Astrocyte of the hippocampus (primary cell): Measurements from ENCODE around the gene CYSLTR2.
"Not testable (repeated sequence)": the region's sequence is repeated elsewhere in the genome, so short reads cannot be mapped to it uniquely, and the experiment has no call there.

ENCODE experiments used
- DNase-seq: peaks from one replicate; pipeline ENCODE4 v3.0.0; 2011; ENCODE audit warnings: low read depth, low spot score

Gene CYSLTR2

DNA sequence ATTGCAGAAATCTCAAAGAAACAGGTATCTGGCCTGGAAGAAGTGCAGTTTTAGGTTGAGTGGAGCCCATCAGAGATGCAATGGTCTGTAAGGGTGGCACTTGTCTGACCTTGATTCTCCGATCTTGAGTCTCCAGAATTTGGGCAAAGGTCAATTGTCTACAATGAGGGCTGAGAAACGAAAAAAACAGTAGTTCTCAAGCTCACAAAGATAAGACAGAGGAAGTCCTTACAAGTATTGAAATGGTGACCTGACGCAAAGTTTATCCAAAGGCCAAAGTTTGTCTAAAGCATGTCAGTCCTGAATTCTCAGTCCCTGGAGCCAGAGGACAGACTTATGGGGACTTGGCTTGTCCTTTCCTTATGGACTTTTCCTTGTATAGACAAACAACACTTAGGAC is 40.3 kb downstream of the CYSLTR2 start:
- no peak for DNase-seq

DNA sequence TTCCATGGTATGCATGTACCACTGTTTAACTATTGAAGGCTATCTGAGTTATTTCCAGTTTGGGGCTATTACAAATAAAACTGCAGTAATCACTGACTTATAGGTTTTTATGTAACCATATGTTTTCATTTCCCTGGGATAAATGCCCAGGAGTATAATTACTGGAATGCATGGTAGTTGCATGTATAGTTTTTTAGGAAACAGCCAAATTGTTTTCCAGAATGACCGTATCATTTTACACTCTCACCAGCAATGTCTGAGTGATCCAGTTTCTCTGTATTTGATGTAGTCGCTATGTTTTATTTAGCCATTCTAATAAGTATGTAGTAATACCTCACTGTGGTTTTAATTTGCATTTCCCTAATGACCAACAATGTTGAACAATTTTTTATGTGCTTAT is 42.0 kb downstream of the CYSLTR2 start:
- DNase-seq, result no peak

DNA sequence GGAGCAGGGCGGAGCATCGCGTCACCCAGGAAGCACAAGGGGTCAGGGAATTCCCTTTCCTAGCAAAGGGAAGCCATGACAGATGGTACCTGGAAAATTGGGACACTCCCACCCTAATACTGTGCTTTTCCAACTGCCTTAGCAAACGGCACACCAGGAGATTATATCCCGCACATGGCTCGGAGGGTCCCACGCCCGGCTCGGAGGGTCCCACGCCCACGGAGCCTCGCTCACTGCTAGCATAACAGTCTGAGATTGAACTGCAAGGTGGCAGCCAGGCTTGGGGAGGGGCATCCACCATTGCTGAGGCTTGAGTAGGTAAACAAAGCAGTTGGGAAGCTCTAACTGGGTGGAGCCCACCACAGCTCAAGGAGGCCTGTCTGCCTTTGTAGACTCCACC is 42.9 kb downstream of the CYSLTR2 start:
- not testable (repeated sequence) for DNase-seq

DNA sequence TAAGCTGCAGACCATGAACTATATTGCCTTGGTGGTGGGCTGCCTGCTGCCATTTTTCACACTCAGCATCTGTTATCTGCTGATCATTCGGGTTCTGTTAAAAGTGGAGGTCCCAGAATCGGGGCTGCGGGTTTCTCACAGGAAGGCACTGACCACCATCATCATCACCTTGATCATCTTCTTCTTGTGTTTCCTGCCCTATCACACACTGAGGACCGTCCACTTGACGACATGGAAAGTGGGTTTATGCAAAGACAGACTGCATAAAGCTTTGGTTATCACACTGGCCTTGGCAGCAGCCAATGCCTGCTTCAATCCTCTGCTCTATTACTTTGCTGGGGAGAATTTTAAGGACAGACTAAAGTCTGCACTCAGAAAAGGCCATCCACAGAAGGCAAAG is 53.7 kb downstream of the CYSLTR2 start:
- DNase-seq, result no peak

DNA sequence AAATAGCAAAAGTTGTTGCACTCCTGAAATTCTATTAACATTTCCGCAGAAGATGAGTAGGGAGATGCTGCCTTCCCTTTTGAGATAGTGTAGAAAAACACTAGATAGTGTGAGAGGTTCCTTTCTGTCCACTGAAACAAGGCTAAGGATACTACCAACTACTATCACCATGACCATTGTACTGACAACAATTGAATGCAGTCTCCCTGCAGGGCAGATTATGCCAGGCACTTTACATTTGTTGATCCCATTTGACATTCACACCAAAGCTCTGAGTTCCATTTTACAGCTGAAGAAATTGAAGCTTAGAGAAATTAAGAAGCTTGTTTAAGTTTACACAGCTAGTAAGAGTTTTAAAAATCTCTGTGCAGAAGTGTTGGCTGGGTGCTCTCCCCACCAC is 55.0 kb downstream of the CYSLTR2 start:
- DNase-seq, result no peak

DNA sequence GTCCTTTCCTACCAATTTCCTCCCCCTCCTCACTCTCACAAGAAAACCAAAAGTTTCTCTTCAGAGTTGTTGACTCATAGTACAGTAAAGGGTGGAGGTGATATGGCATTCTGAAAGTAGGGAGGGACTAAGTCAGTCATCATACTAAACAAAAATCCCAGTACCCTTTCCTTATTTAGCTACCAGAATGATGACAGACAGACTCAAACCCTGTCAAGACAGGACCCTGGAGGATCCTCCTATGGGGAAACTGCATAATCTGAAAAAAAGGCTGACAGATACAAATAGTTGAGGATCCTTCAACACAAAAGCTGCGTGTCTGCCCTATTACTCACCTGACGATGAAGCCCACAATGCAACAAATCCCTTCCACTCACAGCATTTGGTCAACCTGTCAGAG is 55.5 kb downstream of the CYSLTR2 start:
- no peak for DNase-seq

DNA sequence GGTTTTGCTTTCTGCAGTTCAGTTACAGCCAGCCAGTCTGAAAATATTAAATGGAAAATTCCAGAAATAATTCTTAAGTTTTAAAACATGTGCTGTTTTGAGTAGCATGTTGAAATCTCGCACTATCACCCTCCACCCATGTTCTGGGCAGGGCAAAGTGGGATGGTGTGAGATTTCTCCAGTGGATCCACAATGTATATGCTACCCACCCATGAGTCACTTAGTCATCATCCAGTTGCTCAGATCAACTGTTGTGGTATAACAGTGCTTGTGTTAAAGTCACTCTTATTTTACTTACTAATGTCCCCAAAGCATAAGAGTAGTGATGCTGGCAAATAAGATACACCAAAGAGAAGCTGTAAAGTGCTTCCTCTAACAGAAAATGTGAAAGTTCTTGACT is 56.4 kb downstream of the CYSLTR2 start:
- DNase-seq, result no peak

DNA sequence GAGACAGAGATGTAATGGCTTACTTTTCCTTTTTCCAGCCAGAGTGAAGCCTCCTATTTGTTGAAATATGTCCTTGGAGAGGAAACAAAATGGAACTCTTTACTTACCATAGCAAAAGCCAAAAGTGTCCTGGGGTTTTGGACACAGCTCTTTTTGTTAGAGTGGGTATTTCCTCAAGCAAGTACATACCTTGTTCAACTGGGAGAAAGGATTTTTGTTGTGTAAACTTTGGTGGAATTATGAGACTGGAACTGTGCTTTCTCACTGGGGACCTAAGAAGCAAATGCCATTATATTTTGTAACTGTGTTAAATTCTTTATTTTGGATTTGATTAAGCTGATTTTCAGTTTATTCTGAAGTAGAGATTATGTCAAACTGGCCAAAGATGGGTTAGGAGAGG is 58.4 kb downstream of the CYSLTR2 start:
- no peak for DNase-seq

DNA sequence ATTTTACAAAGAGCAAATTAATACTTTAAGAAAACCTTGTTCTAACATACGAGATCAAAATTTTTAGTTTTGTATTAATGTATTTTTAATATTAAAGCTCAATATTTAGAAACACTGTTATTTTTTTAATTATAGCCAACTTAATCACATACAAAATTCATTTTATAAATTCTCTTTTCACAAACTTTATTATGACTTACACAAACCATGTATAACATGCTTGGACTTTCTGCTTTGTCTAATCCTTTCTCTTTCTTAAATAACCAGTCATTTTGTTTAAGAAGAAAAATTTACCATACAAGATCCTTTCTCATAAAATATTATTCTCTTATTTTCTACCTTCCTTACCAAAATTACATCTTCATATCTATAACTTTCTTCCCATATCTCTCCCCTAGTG is 62.2 kb downstream of the CYSLTR2 start:
- DNase-seq, result no peak

DNA sequence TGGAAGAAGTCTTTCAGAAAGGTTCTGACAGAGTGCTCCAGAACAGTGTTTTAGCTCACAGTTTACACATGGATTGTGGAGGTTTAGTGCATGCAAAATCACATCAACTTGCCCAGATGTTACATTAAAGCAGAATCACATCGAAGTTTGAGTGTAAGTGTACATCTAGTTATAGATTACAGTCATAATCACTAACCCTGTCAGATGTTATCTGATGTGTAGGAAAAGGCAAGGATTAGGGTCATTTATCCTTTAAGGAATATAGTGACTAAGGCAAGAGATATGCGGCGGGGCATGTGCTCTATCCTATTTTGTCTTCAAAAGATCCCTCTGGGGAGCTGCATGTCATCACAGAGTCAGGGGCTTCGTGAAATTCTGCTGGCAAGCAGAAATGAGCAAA is 66.9 kb downstream of the CYSLTR2 start:
- DNase-seq, result no peak

DNA sequence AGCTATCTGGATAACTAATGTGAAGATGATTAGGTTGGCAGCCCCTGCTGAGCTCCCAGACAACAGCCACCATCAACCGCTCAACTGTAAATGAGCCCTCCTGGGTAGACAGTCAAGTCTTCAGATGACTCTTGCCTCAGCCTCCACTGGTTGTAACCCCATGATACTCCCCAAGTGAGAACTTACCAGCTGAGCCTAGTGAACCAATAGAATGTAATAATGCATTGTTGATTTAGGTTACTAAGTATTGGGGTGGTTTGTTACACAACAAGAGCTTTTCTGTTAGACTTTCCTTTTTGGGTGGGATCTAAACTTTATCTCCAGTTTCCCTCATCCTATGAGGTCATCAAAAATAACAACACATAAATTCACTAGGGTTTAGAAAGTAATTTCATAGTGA is 69.4 kb downstream of the CYSLTR2 start:
- DNase-seq, result no peak

DNA sequence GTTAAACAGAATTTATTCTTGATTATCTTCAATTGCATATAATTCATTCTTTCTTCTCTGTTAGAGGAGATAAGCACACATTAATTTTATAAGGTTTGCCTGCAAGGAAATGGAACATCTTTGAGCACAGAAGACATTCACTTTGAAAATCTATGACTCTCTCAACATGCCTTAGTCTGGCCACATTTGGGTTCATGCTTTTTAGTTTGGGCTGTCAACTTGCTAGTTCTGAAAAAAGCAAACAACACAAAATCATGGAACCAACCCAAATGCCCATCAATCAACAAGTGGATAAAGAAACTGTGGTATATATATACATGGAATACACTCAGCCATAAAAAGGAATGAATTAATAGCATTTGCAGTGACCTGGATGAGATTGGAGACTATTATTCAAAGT is 71.5 kb downstream of the CYSLTR2 start:
- DNase-seq, result no peak

DNA sequence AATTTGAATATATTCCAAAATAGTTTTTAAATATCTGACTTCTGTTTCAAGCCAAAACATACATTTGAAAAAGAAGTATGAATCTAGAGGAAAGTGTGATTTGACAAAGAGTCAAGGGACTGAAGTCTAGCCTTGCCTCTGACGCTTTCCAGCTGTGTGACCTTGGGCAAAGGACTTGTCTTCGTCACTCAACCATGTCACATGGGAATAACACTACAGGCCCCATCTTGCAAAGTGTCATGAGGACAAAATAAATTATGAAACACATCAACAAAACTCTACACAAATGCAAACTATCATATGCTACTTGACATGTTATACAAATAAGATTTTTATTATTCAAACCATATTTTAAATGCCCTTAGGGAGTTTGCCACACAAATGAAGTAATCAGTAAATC is 73.0 kb downstream of the CYSLTR2 start:
- no peak for DNase-seq

DNA sequence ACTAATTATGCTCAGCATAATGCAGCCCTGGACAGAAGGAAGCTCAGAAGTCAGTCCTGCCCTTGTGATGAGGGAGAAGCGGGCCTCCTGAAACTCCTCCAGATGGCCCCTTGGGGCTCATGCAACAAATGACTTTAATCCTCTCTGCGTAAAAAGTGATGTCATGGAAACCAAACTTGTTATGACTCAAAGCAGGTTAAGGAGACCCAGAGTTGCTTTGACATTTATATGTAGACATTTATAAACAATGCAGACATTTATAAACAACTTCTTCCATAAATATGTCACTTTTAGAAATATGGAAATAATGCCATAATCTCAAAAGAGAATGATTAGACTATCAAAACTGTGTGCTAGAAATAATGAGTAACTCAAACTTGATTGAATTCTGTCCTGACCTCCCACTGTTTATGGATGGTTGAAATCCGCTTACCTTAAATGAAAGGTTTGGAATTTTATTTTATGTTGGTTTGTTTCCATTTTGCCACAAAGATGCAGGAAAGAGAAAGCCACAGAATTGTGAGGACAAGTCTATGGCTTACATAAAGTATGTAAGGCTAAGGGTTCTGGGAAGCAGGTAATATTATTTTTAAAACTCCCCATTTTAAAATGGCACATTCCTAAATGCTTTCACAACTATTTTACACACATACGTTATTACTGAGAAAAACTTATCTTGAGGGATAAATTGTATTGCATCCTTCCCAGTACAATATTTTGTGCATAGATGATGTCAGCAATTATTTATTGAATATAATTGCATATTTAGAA is 73.7 kb downstream of the CYSLTR2 start:
- no peak for DNase-seq

DNA sequence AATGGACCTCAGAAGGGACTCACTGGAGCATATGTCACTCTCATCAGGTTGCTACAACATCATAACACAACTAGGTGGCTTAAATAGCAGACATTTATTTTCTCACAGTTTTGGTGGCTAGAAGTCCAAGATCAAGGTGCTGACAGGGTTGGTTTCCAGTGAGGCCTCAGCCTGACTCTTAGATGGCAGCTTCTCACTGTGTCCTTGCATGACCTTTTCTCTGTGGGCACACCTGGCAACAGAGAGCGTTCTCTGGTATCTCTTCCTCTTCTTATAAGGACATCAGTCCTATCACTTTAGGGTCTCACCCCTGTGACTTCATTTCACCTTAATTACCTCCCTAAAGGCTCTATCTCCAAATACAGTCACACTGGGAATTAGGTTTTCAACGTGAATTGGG is 74.5 kb downstream of the CYSLTR2 start:
- no peak for DNase-seq

DNA sequence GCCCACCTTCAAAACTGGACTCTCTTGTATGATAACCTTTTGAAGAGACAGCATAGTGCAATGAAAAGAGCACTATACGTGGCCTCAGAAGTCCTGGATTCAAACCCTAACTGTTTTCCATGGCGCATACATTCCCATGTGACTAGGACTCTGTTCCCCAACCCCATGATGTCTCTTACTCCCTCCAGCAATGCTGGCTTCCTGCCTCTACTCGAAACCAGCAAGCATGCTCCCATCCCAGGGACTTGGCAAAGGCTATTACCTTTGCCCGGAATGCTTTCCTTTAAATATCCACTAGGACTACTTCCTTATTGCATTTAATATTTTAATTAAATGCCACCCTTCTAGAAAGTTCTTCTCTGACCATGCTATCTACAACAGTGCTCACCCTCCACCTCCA is 75.1 kb downstream of the CYSLTR2 start:
- no peak for DNase-seq

DNA sequence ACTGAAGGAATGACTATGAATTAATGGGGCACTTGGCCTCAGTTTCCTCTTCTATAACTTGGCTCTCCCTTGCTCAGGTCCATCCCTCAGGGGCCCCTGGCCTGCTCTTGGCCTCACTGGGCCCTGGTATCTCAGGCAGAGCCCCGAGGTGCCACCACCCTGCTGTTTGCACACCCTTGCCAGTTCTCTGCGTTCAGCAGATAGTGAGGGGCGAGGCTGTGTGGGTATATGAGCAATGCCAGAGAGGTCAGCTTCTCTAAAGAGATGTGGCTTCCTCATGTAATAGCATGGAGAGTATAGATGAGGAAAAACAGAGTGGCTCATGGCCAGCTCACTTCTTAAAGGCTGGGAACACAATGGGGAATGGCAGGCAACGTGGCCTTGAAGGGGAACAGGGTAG is 76.1 kb downstream of the CYSLTR2 start:
- no peak for DNase-seq

DNA sequence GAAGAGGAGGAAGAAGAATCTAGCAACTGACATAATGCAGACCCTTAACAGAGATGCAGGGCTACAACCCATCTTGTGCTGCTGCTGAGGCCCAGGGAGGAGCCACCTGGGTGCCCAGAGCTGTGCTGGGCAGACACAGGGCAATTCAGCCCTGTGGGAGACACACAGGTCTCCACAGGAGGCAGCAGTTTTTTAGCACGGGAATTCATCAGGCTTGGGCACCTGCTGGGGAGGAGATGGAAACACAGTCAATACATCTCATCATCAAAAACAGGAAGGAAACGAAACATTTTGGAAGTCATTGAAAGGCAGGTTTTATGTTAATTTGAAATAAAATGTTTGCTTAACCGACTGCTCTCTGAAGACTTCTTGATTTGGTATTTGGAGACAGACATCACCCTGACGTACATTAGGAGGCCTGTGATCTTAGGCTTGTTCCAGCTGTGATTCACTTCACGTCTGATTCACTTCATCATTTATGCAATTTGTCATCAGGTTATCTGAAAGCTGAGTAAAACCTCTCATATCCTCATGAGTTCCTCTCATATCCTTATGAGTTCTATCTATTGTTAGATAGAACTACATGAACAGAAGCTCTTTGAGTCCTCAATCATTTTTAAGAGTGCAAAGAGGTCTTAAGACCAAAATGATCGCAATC is 77.4 kb downstream of the CYSLTR2 start:
- DNase-seq, result peak; percentile 33

DNA sequence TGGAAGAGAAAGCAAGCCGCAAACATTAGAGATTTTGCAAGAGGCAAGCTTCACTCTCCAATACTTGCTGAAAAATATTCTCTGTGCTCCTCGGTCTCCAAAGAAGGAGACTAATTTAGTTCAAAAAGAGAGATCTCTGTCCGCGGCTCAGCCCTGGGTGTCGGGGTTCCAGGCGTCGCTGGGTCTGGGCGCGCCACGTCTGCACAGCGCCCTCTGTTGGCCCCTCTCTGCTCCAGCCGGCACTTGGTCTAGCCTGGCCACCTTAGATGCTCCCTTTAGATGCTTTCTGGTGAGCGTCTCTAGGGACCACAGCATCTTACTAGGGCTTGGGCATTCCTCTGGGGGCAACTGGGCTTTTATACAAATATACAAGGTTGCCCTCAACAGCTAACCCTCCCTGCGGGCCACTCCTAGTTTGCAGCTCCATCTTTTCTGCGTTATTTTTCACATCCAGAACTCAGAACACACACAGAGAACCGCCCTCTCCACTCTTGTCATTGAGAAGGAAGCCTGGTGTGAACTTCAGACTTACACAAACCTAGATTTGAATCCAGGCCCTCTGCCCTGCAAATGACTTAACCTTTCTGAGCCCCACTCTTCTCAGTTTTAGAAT is 78.3 kb downstream of the CYSLTR2 start:
- DNase-seq, result no peak

DNA sequence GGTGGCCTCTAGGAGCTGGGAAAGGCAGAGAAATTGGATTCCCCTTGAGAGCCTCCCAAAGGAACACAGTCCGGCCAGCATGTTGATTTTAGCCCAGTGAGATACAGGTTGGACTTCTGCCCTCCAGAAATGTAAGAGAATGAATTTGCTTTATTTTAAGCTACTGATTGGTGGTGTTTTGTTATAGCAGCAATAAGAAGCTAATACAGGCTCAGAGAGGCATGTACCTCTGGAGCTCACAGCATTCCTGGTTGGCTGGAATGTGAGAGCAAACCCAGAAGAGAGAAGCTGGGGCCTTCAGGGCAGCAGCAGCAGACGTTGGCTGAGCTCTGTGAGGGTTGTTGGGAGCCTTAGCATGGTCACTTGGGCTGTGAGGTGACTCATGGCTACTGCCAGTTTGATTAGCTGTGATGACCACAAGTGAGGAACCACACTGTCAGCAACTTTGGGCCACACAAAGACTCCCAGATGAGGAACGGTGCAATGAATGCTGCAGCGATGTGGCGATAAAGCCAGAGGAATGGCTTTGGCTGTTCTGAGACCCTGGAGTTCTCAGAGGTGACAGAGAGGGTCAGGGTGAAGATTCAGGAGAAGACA is 80.1 kb downstream of the CYSLTR2 start:
- DNase-seq, result peak; percentile 45

DNA sequence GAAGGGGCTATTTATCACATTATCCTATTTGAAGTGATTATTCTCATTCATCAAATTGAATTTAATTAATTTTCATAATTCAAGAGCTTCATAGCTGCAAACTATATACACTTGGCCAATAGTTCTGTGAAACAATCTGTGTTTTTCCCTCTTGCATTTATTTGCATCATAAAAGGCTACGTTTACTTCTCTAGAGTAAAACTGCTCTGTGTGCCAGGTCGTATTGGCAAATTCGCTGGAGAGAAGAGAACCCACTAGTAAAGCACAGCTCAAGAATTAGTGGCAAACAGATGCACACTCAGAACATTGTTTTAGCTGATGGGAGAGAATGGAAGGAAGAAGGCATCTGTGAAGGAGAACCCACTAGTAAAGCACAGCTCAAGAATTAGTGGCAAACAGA is 81.8 kb downstream of the CYSLTR2 start:
- DNase-seq, result no peak

DNA sequence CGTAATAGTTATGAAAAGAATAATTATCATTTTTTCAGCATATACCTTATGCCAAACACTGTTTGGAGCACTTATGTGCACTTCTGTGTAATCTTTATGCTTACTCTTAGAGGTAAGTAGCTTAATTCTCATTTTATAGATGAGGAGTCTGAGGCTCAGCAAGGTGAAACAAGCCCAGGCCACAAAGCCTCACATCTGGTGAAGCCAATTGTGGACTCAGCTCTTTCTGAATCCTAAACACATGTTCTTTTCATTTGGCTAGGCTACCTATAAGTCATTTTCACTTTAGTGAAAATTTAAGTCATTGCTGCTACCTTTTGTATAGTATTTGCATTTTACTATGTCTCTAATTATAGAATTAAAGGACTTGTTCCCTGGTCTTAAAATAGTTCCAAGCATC is 84.0 kb downstream of the CYSLTR2 start:
- DNase-seq, result no peak

DNA sequence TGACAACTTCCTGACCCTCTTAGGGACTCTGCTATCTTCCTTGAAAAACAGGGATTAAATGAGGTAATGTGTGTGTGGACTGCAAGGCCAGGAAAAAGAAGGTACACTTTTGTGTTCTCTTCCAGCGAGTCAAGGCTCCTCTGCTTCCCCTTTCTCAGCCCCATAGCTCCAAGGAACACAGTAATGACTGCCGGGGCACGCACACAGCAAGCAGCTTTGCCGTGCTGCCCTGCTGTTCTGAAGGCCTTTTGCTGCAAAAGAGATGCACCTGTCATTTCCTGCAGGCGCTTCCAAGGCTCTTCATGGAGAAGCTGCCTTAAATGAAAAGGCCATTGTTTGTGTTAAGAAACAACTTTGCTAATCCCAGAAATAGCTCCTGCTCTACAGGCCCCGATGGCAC is 84.6 kb downstream of the CYSLTR2 start:
- DNase-seq, result no peak
